Measurements from ENCODE around the gene APPL2. TPM values are rescaled to one million over a fixed set of nuclear protein-coding genes. Genes with fewer than 3 reads are reported as not detected.

The APPL2 gene
- total and polyA plus RNA-seq, 12 donors = 15.9 to 122 (median 53.2) TPM

DNA sequence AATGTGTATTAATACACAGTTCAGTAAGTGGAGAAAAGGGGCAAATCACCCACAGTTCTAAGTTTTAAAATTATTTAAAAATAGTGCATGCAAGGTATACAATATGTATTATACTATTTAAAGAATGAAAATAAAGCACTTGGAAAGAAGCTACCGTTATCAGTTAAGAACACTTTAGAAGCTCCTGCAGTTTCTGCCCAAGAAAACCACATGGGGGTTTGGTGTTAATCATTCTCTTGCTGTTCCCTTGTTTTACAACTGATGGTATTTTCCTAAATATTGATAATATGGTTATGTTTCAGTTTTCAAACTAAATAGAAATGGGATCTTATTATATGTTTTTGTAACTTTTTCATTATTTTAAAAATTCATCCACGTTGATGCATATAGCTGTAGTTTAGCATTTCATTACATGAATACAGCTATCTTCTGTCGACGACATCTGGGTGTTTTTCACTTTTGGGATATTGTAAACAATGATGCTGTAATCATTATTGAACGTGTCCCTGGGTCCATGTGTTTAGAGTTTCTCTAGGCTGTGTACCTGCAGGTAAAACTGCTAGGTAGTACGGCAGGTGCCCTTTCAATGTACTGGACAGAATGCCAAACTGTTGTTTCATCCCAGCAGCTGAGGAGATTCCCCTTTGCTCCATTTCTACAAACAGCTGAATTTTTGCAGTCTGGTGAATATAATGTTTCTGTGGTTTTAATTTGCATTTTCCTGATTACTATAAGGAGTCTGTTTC lies 64.1 kb downstream of the APPL2 start:
- Histone ChIP-seq H3K36me3 (replicated peaks in 1 of 2) (peaks cover 0 to 33% of the 10 kb centered on the region in 2 donors), H3K27me3 (no peaks in the 10 kb centered on the region), H3K4me1 (replicated peaks in 1 of 2) (no peaks in the 10 kb centered on the region), H3K27ac (no peak overlapping the region), H3K4me3 (no peak overlapping the region), H3K9me3 (replicated peaks in 1 of 3) (no peaks in the 10 kb centered on the region)
- DNase-seq = no peak
- WGBS, 4 donors = 87 to 90% (median 89%) methylated on average over 6 of the region's 6 CpGs
- intact Hi-C loops (cut with DNase I) = loop anchor here (10.0 kb wide), 2 partner anchors 47 to 57 kb away; no protein-coding TSS in a partner anchor
- TF ChIP-seq, protein P1, sequence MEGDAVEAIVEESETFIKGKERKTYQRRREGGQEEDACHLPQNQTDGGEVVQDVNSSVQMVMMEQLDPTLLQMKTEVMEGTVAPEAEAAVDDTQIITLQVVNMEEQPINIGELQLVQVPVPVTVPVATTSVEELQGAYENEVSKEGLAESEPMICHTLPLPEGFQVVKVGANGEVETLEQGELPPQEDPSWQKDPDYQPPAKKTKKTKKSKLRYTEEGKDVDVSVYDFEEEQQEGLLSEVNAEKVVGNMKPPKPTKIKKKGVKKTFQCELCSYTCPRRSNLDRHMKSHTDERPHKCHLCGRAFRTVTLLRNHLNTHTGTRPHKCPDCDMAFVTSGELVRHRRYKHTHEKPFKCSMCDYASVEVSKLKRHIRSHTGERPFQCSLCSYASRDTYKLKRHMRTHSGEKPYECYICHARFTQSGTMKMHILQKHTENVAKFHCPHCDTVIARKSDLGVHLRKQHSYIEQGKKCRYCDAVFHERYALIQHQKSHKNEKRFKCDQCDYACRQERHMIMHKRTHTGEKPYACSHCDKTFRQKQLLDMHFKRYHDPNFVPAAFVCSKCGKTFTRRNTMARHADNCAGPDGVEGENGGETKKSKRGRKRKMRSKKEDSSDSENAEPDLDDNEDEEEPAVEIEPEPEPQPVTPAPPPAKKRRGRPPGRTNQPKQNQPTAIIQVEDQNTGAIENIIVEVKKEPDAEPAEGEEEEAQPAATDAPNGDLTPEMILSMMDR (IDR thresholded peaks at IDR 0.05) = no peak
- no peak for TF ChIP-seq POLR2A (IDR thresholded peaks at IDR 0.05)

DNA sequence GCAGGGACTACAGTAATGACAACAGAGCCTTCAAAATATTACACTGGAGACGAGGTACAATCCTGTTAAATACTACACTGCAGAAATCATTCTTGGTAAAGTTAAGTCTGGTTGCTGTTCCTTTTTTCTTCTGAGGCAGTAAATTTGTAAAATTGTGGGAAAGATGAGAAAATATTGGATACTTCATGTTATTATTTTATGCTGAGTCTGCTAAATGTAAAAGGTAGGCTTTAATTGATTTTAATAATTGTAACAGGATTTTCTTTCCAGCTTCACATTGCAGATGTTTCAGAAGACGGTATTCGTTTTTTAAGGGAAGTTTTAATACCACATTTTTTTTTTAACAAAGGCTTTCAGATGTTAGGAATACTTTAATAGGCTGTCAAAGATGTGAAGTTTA lies 65.8 kb downstream of the APPL2 start:
- intact Hi-C loops (cut with DNase I) = loop anchor here (10.0 kb wide), 2 partner anchors 45 to 55 kb away; no protein-coding TSS in a partner anchor
- peaks cover 0 to 38% of the 10 kb centered on the region in 2 donors for H3K36me3 ChIP-seq (replicated peaks in 1 of 2)
- H3K4me1 ChIP-seq (replicated peaks in 1 of 2) = no peaks in the 10 kb centered on the region
- H3K4me3 ChIP-seq = no peak overlapping the region
- no peak for DNase-seq
- no peaks in the 10 kb centered on the region for H3K9me3 ChIP-seq (replicated peaks in 1 of 3)
- H3K27ac ChIP-seq = no peak overlapping the region
- 85 to 93% (median 93%) methylated on average over 3 of the region's 3 CpGs for WGBS, 4 donors
- TF ChIP-seq, protein P1 (IDR thresholded peaks at IDR 0.05) = no peak
- TF ChIP-seq POLR2A (IDR thresholded peaks at IDR 0.05) = no peak
- no peaks in the 10 kb centered on the region for H3K27me3 ChIP-seq

DNA sequence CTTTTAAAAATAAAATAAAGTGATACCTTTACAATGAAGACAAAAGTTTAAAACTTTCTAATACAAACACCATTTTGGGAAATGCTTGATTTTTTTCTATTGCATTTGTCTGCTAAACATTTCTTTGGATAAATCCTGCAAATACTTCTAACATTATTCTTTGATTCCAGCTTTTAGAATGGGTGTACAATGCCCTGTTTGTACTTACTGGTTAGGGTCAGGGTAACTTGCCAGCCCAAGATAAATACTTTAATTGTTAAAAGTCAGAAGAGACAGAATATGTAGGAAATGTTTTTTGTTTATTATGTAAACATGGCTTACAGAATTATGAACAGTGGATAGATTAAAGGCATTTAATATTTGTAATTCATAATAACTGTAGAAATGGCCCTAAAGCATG lies 68.0 kb downstream of the APPL2 start:
- H3K27me3 ChIP-seq = no peaks in the 10 kb centered on the region
- DNase-seq = no peak
- no peak overlapping the region for H3K27ac ChIP-seq
- no peak overlapping the region for H3K4me3 ChIP-seq
- H3K36me3 ChIP-seq (replicated peaks in 1 of 2) = peaks cover 0 to 57% of the 10 kb centered on the region in 2 donors
- H3K4me1 ChIP-seq (replicated peaks in 1 of 2) = no peaks in the 10 kb centered on the region
- intact Hi-C loops (cut with DNase I) = loop anchor here in 1 of 2 donors (10.0 kb wide), 1 partner anchor 217 kb away; no protein-coding TSS in a partner anchor
- no peak for TF ChIP-seq POLR2A (IDR thresholded peaks at IDR 0.05)
- TF ChIP-seq, protein P1 (IDR thresholded peaks at IDR 0.05) = no peak
- H3K9me3 ChIP-seq (replicated peaks in 1 of 3) = no peaks in the 10 kb centered on the region

DNA sequence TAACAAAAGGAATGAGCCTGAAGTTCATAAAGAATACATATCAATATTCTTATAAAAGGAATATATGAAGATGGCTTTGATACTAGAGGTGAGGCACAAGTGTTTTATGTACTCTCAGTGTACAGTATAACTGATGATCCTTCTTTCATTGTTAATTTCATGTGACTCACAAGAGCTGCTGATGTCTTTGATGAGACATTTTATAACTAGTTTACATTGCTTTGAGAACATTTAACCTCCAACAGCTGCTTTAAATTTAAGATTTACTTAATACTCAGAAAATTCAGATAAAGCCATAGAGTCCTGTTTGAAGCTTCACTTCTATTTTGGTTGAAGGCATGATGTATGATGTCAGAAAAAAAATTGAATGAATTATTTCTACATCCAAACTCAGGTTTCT lies 68.6 kb downstream of the APPL2 start:
- peaks cover 0 to 57% of the 10 kb centered on the region in 2 donors for H3K36me3 ChIP-seq (replicated peaks in 1 of 2)
- H3K9me3 ChIP-seq (replicated peaks in 1 of 3) = no peaks in the 10 kb centered on the region
- DNase-seq = no peak
- H3K4me1 ChIP-seq (replicated peaks in 1 of 2) = no peaks in the 10 kb centered on the region
- no peaks in the 10 kb centered on the region for H3K27me3 ChIP-seq
- no peak overlapping the region for H3K27ac ChIP-seq
- H3K4me3 ChIP-seq = no peak overlapping the region
- TF ChIP-seq POLR2A (IDR thresholded peaks at IDR 0.05) = no peak
- TF ChIP-seq, protein P1 (IDR thresholded peaks at IDR 0.05) = no peak
- intact Hi-C loops (cut with DNase I) = loop anchor here in 1 of 2 donors (10.0 kb wide), 1 partner anchor 217 kb away; no protein-coding TSS in a partner anchor
